Activated CD4-positive, alpha-beta T cell treated with anti-CD3 and anti-CD28 coated beads for 24 hours (primary cell): ENCODE measurements around the gene FAM171A1.
"Not testable (repeated sequence)": the region's sequence is repeated elsewhere in the genome, so short reads cannot be mapped to it uniquely, and the experiment has no call there.

Source experiments
- DNase-seq, 2 donors: peaks; one replicate each; pipeline ENCODE4 v3.0.0-alpha.2; 2020; ENCODE audit warnings: low read depth in 2 of 2

FAM171A1 gene

DNA sequence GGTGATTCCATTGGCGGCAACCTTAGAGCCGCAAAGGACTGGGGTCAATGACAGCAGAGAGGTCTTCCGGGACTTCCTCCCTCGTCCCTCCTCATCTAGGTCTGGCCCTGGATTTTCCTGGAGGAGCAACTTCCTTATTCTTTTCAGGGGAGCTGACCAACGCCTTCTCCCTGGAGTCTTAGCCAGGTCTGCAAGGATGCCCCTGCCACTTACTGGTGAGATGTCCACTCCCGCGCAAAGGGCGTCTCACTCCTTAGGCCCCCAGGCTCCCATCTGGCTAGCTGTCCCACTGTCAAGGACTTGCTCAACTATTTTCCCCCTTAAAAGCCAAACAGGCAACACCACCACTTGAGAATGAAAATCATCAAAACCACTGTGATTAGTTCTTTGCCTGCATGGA, 160.6 kb downstream of the FAM171A1 start:
- no peak for DNase-seq

DNA sequence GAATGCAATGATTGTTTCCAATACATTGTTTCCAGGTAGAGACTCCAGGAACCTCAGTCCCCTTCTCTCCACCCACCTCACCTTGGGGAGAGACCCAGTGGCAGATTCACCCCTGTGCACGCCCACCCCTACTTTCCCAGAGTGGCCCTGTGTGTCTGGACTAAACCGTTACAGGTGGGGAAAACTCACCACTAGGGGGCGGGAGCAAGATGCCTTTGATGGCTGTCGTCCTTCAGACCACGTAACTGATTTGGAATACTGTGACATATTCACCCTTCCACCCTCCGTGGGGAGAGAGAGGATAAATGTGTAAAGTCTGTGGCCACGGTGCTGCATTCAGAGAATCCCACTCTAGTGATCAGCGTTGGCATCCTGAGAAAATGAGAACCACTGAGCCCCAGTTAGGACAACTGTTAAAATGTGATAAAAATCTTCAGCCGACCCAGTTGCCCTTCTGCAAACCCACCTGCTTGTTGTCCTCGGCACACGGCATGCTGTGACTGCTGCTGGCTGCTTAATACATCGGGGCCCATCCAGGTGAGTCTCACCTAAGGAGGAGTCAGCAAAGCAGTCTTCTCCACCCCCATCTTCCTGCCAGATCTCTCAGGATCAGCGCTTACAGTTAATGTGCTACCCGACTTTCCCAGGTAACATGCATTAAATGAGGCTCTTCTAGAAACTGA, 161.1 kb downstream of the FAM171A1 start:
- DNase-seq: peak; percentile 74 to 79

DNA sequence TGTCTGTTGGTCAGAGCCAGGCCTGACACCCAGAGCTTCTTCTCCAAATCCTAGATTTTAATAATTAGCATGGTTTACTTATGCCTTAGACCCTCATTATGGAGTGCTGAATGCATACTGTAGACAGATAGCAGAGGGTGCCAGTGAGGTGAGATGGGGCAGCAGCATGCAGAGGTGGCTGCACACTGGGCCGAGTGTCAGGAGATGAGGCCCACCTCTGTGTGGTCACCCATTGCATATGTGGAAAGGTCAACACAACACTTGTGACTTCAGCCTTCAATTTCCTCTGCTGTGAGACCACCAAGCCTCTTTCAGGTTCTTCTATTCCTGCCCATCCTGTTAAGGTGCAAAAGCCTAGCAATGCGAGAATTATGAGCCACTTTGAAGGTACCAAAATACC, 162.9 kb downstream of the FAM171A1 start:
- no peak for DNase-seq

DNA sequence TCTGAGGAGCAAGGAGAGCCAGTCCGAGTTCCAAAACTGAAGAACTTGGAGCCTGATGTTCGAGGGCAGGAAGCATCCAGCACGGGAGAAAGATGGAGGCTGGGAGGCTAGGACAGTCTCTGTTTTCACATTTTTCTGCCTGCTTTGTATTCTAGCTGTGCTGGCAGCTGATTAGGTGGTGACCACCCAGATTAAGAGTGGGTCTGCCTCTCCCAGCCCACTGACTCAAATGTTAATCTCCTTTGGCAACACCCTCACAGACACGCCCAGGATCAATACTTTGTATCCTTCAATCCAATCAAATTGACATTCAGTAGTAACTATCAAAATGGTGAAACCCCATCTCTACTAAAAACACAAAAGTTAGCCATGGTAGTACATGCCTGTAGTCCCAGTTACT, 163.7 kb downstream of the FAM171A1 start:
- not testable (repeated sequence) for DNase-seq

DNA sequence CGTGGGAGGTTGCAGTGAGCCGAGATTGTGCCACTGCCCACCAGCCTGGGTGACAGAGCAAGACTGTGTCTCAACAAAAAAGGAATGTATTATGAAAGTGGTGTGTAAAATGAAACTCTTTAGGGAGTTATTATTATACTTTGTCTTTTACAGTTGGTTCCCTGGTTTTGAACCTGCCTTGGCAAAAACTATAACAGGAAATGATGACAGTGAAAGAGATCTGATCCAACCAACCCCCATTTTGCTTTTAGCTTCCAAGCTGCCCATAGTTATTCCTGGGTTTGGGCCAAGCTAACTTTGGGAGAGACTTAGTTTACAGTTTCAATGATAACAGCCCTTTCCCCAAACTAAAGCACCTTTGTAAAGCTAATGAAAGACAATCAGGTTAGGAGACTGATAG, 168.4 kb downstream of the FAM171A1 start:
- no peak for DNase-seq

DNA sequence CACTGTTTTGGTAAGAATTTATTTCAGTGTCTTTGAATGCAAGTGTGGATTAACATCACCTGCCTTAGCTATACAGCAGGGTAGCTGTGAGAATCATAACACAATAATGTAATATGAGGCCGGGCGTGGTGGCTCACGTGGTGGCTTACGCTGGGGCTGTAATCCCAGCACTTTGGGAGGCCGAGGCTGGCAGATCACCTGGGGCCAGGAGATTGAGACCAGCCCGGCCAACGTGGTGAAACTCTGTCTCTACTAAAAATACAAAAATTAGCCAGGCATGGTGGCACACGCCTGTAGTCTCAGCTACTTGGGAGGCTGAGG, 168.8 kb downstream of the FAM171A1 start:
- DNase-seq: not testable (repeated sequence)

DNA sequence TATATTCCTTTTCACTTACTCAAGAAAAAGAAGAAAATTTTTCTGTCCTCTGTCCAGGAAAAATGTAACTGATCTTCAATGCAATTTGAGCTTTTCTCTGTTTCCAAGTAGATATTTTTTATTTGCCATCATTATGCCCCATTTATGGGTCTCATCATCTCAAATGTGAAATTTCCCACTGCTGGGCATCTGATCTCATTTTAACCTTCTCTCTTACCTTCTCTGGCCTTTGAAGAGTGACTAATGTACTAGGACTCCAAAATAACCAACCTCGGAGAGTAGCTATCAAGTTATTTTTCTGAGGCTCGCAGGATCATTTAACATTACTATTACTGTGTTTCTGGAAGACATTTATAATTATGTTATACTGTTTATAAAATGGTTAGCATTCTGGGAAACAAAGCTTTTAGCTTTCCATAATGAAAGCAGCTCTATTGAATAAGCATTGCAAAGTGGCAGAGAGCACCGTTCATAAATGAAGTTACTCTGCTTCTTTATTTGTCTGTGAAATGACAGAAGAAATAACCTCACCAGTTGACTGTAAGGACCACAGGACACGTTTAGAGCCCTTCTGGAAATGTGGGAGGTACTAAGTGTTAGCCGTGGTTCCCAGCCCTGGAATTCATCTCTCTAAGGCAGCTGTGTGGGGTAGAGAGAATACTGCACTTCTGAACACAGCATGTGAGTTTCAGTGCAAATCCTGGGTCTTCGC, 169.3 kb downstream of the FAM171A1 start:
- DNase-seq: no peak

DNA sequence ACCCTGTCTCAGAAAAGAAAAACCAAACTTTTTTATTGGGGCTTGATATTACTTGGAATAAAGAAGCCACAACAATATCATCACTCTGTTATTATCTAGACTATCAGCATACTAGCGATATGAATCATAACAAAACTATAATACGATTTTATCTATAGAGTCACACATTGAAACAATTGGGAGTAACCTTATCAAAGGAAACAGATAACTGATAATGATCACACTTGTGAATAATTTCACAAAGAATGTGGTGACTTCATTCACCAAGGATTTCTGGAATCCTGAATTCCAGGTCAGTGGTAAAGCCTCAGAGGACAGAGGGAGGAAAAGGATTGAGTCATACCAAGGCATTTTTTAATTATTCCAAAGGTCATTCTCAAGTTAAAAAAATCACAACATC, 170.5 kb downstream of the FAM171A1 start:
- no peak for DNase-seq

DNA sequence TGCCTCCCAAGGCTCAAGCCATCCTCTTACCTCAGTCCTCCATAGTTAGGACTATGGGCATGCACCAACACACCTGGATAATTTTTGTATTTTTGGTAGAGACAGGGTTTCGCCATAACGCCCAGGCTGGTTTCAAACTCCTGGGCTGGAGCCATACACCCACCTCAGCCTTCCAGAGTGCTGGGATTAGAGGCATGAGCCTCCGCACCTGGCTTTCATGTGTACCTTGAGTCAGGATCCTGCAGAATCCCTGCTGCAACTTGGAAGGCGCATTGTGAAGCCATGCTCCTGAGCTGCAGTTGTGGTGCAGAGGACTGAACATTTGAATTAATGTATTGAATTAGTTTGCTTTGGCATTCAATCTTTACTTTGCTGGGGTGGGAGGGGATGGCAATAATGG, 173.2 kb downstream of the FAM171A1 start:
- no peak for DNase-seq

DNA sequence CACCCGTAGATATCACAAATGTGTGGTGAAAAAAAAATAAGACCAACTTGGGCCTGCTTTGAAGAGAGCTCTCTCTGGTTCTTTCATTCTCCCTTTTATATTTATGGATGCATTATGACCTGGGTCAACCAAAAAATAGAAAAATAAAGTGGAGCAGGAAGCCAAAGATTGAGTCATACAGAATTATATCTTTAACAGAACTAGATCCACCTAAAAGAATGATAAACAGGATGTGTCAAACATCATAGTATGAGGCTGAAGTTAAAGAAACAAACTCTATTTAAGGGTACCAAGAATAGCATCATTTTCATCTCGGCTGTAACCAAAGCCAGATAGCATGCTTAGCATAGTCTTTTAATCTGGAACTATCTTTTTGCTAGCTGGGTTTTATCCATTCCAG, 173.8 kb downstream of the FAM171A1 start:
- no peak for DNase-seq

DNA sequence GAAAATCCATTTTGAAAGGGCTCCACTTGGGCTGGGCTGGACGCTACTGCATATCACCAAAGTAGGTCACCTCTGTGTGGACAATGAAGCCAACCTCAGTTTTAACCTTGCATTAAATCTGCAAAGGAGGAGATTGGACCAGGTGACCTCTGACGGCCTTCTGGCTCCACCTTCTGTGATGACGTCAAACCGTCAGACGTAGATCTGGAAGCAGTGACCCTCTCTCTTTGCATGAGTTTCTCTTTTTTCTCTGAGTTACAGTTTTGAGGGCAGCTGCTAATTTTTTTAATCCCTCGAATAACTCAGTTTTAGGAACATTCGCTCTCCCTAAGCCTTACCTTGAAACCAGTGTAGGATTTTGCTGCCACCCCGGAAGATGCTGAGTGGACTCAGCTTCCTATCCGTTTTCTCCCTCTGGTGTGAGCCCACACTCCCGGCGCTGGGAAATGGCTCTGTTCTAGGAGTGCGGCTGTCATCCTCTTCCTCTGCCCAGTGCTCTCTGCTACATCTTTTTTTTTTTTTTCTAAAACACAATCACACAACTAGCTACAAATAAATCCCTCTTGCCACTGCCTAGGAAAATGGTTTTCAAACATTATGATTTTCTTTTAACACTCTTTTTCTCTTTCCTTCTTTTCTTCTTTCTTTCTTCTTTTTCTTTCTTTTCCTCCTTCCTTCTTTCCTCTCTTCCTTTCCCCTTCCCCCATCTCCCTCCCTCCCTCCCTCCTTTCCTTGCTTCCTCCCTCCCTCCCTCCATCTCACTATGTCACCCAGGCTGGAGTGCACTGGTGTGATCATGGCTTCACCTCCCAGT, 174.9 kb downstream of the FAM171A1 start:
- DNase-seq: no peak

DNA sequence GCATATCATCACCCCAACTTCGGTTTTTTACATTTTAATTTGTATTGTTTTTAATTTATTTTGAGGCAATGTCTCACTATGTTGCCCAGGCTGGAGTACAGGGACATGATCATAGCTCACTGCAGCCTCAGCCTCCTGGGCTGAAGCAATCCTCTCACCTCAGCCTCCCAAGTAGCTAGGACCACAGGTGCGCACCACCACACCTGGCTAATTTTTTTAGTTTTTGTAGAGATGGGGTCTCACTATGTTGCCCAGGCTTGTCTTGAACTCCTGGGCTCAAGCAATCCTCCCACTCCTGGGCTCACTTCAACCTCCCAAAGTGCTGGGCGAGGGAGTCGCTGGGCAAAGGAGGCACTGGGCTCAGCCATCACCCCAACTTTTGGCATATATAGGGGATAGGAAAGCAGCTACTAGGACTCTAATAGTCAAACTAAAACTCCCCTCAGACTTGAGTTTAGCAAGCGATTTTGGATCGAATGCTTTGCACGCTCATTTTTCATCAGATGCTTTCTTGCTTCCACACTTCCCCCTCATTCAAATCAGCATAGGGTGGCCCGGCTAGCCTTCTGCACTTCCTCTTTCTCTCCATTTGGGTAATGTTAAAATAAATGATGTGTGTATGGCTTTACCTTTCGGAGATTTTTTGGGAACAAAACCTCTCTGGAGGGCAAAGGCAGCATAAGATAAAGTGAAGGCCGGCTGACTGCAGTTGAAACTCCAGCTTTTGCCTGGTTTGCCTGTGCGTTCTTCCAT, 181.8 kb downstream of the FAM171A1 start:
- no peak for DNase-seq

DNA sequence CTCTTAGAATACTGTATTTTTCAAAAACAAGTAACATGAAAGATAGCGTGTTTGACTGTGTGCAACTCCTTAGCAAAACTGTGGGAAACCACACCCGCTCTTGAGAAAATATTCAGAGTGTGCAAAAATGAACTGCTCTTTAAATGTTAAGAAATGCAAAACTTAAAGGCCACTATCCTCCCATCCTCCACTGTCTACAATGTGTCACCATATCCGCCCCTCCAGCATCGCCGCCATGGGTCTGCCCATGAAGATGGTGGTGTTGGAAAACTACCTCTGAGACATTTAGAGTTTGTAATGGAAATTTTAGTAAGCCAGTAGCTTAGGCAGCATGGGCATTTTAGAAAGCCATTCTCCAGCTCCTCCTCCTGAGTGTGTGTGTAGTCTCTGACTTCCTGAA, 182.5 kb downstream of the FAM171A1 start:
- DNase-seq: peak in 1 of 2 donors; percentile 22

DNA sequence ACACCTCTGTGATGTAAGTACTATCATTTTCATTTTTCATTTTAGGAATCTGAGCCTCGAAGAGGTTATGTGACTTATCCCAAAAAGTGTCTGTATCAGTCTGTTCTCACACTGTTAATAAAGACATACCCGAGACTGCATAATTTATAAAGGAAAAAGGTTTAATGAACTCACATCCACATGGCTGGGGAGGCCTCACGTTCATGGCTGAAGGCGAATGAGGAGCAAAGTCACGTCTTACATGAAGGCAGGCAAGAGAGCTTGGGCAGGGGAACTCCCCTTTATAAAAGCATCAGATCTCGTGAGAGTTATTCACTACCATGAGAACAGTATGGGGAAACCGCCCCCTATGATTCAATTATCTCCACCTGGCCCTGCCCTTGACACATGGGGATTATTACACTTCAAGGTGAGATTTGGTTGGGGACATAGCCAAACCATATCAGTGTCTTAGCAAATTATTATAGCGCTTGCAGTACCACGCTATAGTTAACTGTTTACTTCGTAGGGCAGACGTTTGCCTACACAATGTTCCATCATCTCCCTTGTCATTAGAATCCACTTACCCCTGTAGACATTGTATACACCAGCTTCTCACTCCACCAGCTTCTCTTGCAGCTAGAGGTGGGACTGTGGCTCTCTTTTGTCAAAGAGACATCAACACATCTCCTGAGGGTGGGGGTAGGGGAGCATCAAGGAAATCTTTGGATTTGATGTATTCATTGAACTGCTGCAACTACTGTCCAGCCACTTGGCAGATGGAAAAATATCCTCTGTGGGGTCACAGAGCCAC, 187.2 kb downstream of the FAM171A1 start:
- no peak for DNase-seq

DNA sequence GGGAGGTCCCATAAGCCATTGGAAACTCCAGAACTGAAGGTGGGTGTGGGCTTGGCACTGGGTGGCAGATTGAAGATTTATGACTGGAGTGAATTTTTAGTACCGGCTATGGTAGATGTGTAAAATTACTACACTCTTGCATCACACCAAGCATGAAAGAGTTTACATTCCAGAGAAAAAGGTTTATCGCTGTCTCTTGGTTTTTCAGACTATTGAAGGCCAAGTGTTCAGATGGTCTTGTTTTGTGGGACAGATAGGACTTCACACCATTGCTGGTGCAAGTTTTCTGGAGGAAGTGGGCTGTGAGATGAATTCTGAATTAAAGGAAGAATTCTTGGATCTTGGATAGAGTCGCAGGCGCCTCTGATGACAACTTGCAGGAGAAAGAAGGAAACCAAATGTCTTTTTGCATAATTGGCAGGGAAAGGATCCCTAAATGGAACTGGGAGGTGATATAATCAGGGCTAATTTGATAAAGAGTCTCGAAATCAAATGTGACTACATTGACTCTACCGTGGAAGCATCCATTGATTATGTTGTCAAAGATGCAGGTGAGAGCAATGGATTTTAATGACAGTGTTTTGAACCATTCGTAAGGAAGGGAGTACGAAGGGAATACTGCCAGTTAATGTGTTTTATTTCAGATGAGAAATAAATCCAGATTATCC, 188.4 kb downstream of the FAM171A1 start:
- DNase-seq: no peak

DNA sequence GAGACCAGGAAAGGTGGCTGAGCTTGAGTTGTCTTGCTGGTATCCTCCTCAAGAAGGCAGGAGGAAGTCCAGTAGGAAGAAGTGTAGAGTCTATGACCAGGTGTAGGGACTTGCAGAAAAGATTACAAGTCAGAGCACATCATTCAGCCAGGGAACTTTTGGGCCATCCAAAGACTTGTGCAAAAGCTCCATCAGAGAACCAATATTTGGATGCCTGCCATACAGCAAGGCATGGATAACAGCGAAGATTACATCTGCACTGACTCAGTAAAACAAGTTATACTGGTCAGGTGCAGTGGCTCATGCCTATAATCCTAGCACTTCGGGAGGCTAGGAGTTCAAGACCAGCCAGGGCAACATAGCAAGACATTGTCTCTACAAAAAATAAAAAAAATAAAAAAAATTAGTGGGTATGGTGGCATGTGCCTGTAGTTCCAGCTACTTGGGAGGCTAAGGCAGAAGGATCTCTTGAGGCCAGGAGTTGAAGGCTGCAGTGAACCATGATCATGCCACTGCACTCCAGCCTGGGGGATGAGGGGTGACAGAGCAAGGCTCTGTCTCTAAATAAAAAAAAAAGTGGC, 189.4 kb downstream of the FAM171A1 start:
- DNase-seq: no peak

DNA sequence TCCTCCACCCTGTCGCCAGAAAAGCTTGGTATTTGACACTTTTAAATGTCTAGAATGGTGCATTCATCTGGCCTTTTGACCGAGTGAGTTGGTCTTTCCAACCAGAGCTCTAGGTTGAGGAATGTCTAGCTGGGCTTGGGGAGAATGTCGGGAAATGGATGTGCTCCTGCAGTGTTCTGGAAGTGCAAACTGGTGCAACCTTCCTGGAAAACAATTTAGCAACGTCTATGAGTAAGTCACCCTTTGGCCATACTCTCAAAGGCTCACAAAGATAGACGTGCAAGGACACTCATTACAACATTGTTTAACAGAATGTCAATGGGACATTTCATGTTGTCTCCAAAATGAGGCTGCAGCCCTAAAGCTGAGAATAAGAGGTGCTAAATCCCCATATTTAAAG, 190.4 kb downstream of the FAM171A1 start:
- no peak for DNase-seq

DNA sequence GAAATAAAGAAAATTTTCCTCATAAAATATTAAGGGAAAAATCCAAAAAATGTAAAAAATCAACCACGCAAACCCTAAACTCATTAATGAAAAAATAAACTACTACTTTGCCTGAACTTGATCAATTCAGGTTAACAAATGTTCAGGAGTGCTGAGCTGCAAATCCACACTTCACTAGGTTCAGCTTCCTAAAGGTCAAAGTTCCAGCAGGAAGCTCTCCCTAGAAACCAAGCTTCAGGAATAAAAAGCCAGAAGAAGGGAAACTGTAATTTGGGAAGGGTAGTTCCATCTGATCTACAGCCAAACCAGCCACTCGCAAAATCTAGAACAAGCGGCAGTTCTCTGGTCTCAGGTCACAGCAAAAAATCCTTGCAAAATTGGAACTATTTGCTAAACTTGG, 194.8 kb downstream of the FAM171A1 start:
- no peak for DNase-seq

DNA sequence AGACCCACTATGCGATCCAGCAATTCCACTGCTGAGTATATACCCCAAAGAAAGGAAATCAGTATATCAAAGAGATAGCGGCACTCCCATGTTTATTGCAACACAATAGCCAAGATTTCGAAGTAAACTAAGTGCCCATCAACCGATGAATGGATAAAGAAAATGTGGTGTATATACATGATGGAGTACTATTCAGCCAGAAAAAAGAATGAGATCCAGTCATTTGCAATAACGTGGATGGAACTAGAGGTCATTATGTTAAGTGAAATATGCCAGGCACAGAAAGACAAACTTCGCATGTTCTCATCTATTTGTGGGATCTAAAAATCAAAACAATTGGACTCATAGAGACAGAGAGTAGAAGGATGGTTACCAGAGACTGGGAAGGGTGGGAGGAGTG, 195.5 kb downstream of the FAM171A1 start:
- no peak for DNase-seq

DNA sequence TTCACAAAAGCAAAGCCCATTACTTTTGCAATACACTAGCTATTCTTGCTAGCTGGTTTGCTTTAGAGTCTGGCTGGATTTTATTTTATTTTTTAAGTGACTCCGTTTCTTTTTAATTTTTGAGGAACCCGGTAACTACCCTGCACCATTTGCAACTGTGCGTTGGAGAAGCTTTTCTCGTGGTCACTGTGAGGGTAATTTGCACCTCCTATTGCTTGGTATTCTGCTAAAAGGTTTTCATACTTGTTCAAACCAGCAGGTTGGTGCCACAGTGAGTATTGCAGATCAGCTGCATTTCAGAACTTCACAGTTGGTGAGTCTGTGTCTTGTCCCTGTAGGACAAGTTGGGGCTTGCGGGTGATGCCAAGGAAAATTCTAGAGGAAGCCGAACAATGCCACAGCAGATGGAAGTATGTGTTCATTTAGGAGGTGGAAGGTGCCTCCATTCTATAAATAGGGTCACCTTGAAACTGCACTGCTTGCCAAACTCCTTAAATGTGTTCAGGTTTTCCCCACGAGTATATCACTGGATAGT, 198.7 kb downstream of the FAM171A1 start:
- DNase-seq: no peak
